ENCODE measurements around the gene BTBD16. TPM values are rescaled to one million over a fixed set of nuclear protein-coding genes. Genes with fewer than 3 reads are reported as not detected.

Gene BTBD16
- total RNA-seq, 1 experiment from 2014 or later = not detected

- no peaks in the 10 kb centered on the region; the same call in 1 of the 2 replicates for H3K27me3 Mint-ChIP-seq (ENCODE audit: low read depth)
Measured at GRCh38 chr10:122288917-122289316, 17.8 kb downstream of the BTBD16 start.

GRCh38 chr10:122290334-122290733 lies 19.2 kb downstream of the BTBD16 start:
- ATAC-seq = no peak
- Mint-ChIP-seq H3K36me3 (no peaks in the 10 kb centered on the region), H3K27me3 (ENCODE audit: low read depth) (no peaks in the 10 kb centered on the region; the same call in 1 of the 2 replicates), H3K4me1 (peaks cover 11% of the 10 kb centered on the region), H3K9me3 (no peaks in the 10 kb centered on the region), H3K4me3 (no peak overlapping the region), H3K27ac (no peak overlapping the region)
- POLR2A ChIA-PET = no interaction called here
- TF ChIP-seq ATF2 (CRISPR knock-in tag; IDR thresholded peaks at IDR 0.05; ENCODE audit: borderline replicate concordance, low read depth) = no peak
- TF ChIP-seq ETV6 (CRISPR knock-in tag; IDR thresholded peaks at IDR 0.05) = no peak
- no peak for TF ChIP-seq CREM (CRISPR knock-in tag; IDR thresholded peaks at IDR 0.05)
- CTCF ChIA-PET = interaction anchor here (0.5 to 1.6 kb wide), 2 partner anchors 11 to 29 kb away, joined by 3 to 6 read pairs; no protein-coding TSS in a partner anchor
- DNase-seq (ENCODE audit: low spot score) = no peak

More at GRCh38 chr10:122288917-122289316, 17.8 kb downstream of the BTBD16 start:
- DNase-seq (ENCODE audit: low spot score) (no peak), ATAC-seq (no peak)
- Mint-ChIP-seq H3K9me3 (no peaks in the 10 kb centered on the region), H3K4me1 (peaks cover 11% of the 10 kb centered on the region), H3K36me3 (no peaks in the 10 kb centered on the region), H3K4me3 (no peak overlapping the region), H3K27ac (no peak overlapping the region)
- TF ChIP-seq AFF4 (CRISPR knock-in tag; IDR thresholded peaks at IDR 0.05; ENCODE audit: borderline replicate concordance) (no peak), NFYB (CRISPR knock-in tag; conservative IDR thresholded peaks at IDR 0.05; ENCODE audit: low read depth) (no peak), GRHL2 (CRISPR knock-in tag; IDR thresholded peaks at IDR 0.05; ENCODE audit: insufficient replicate concordance, severe bottlenecking) (no peak), ATF1 (CRISPR knock-in tag; IDR thresholded peaks at IDR 0.05) (no peak), ATF2 (CRISPR knock-in tag; IDR thresholded peaks at IDR 0.05; ENCODE audit: borderline replicate concordance, low read depth) (no peak)
- TF ChIP-seq, protein P1, sequence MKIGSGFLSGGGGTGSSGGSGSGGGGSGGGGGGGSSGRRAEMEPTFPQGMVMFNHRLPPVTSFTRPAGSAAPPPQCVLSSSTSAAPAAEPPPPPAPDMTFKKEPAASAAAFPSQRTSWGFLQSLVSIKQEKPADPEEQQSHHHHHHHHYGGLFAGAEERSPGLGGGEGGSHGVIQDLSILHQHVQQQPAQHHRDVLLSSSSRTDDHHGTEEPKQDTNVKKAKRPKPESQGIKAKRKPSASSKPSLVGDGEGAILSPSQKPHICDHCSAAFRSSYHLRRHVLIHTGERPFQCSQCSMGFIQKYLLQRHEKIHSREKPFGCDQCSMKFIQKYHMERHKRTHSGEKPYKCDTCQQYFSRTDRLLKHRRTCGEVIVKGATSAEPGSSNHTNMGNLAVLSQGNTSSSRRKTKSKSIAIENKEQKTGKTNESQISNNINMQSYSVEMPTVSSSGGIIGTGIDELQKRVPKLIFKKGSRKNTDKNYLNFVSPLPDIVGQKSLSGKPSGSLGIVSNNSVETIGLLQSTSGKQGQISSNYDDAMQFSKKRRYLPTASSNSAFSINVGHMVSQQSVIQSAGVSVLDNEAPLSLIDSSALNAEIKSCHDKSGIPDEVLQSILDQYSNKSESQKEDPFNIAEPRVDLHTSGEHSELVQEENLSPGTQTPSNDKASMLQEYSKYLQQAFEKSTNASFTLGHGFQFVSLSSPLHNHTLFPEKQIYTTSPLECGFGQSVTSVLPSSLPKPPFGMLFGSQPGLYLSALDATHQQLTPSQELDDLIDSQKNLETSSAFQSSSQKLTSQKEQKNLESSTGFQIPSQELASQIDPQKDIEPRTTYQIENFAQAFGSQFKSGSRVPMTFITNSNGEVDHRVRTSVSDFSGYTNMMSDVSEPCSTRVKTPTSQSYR (CRISPR knock-in tag; IDR thresholded peaks at IDR 0.05) = no peak
- ChIA-PET POLR2A (interaction anchor here (0.6 kb wide), 1 partner anchor 207 kb away, joined by 3 read pairs; no protein-coding TSS in a partner anchor), CTCF (interaction anchor here (1.6 kb wide), 1 partner anchor 9 kb away, joined by 7 read pairs; no protein-coding TSS in a partner anchor)

GRCh38 chr10:122290833-122291532 lies 19.9 kb downstream of the BTBD16 start:
- POLR2A ChIA-PET = no interaction called here
- DNase-seq (ENCODE audit: low spot score) (no peak), ATAC-seq (no peak)
- H3K27ac Mint-ChIP-seq = no peak overlapping the region
- peaks cover 11% of the 10 kb centered on the region for H3K4me1 Mint-ChIP-seq
- H3K9me3 Mint-ChIP-seq = no peaks in the 10 kb centered on the region
- H3K36me3 Mint-ChIP-seq = no peaks in the 10 kb centered on the region
- TF ChIP-seq ATF6 (CRISPR knock-in tag; IDR thresholded peaks at IDR 0.05) = no peak
- no peak for TF ChIP-seq OVOL2 (CRISPR knock-in tag; IDR thresholded peaks at IDR 0.05; ENCODE audit: borderline replicate concordance)
- H3K4me3 Mint-ChIP-seq = no peak overlapping the region
- CTCF ChIA-PET = interaction anchor here (1.6 kb wide), 1 partner anchor 11 kb away, joined by 6 read pairs; no protein-coding TSS in a partner anchor
- no peaks in the 10 kb centered on the region; the same call in 1 of the 2 replicates for H3K27me3 Mint-ChIP-seq (ENCODE audit: low read depth)
